ENCODE results near the gene NPIPA1.
A peak's percentile ranks its signal among the peaks of the same experiment; 100 is the strongest.
"Not testable (repeated sequence)": the region's sequence is repeated elsewhere in the genome, so short reads cannot be mapped to it uniquely, and the experiment has no call there.

The NPIPA1 gene

GRCh38 chr16:14937143-14937542, at the start of gene NPIPA1:
NPIPA1 (plus strand) TSS chr16:14937443; CDS start chr16:14937443, 0 bp downstream.
- DNase-seq (ENCODE audit: low spot score): not testable (repeated sequence)

GRCh38 chr16:14892111-14892510, 45.1 kb upstream of the NPIPA1 start:
- DNase-seq (ENCODE audit: low spot score): not testable (repeated sequence)

- not testable (repeated sequence) for DNase-seq (ENCODE audit: low spot score)
Measured at GRCh38 chr16:14895382-14895781, 41.9 kb upstream of the NPIPA1 start.

GRCh38 chr16:14896023-14896422, 41.2 kb upstream of the NPIPA1 start:
- DNase-seq (ENCODE audit: low spot score): not testable (repeated sequence)

- not testable (repeated sequence) for DNase-seq (ENCODE audit: low spot score)
Measured at GRCh38 chr16:14897006-14897664, 40.1 kb upstream of the NPIPA1 start.

GRCh38 chr16:14898162-14898561, 39.1 kb upstream of the NPIPA1 start:
- not testable (repeated sequence) for DNase-seq (ENCODE audit: low spot score)

- not testable (repeated sequence) for DNase-seq (ENCODE audit: low spot score)
Measured at GRCh38 chr16:14903191-14903957, 33.9 kb upstream of the NPIPA1 start.

- DNase-seq (ENCODE audit: low spot score): not testable (repeated sequence)
Measured at GRCh38 chr16:14909744-14910143, 27.5 kb upstream of the NPIPA1 start.

- DNase-seq (ENCODE audit: low spot score): not testable (repeated sequence)
Measured at GRCh38 chr16:14910833-14911629, 26.2 kb upstream of the NPIPA1 start.

GRCh38 chr16:14911954-14912353, 25.3 kb upstream of the NPIPA1 start:
- DNase-seq (ENCODE audit: low spot score): not testable (repeated sequence)

- not testable (repeated sequence) for DNase-seq (ENCODE audit: low spot score)
Measured at GRCh38 chr16:14912588-14912987, 24.7 kb upstream of the NPIPA1 start.

- DNase-seq (ENCODE audit: low spot score): not testable (repeated sequence)
Measured at GRCh38 chr16:14918504-14918903, 18.7 kb upstream of the NPIPA1 start.

- DNase-seq (ENCODE audit: low spot score): peak; percentile 0
Measured at GRCh38 chr16:14919837-14920600, 17.2 kb upstream of the NPIPA1 start.

GRCh38 chr16:14922285-14922684, 15.0 kb upstream of the NPIPA1 start:
- DNase-seq (ENCODE audit: low spot score): not testable (repeated sequence)

- DNase-seq (ENCODE audit: low spot score): not testable (repeated sequence)
Measured at GRCh38 chr16:14922968-14923367, 14.3 kb upstream of the NPIPA1 start.

GRCh38 chr16:14923394-14924088, 13.7 kb upstream of the NPIPA1 start:
- DNase-seq (ENCODE audit: low spot score): not testable (repeated sequence)

GRCh38 chr16:14924359-14924758, 12.9 kb upstream of the NPIPA1 start:
- not testable (repeated sequence) for DNase-seq (ENCODE audit: low spot score)

GRCh38 chr16:14924982-14925381, 12.3 kb upstream of the NPIPA1 start:
- DNase-seq (ENCODE audit: low spot score): not testable (repeated sequence)

GRCh38 chr16:14928064-14928714, 9.1 kb upstream of the NPIPA1 start:
- DNase-seq (ENCODE audit: low spot score): peak; percentile 0

- DNase-seq (ENCODE audit: low spot score): not testable (repeated sequence)
Measured at GRCh38 chr16:14929176-14929575, 8.1 kb upstream of the NPIPA1 start.

All from LoVo (cell line).